ENCODE data around the gene ACTL7B.
"Not testable (repeated sequence)": the region's sequence is repeated elsewhere in the genome, so short reads cannot be mapped to it uniquely, and the experiment has no call there.

The ACTL7B gene

GRCh38 chr9:108845947-108846346, 9.8 kb downstream of the ACTL7B start:
- DNase-seq (ENCODE audit: low read depth in 1 of 2, low spot score in 1 of 2) = no peak

DNA sequence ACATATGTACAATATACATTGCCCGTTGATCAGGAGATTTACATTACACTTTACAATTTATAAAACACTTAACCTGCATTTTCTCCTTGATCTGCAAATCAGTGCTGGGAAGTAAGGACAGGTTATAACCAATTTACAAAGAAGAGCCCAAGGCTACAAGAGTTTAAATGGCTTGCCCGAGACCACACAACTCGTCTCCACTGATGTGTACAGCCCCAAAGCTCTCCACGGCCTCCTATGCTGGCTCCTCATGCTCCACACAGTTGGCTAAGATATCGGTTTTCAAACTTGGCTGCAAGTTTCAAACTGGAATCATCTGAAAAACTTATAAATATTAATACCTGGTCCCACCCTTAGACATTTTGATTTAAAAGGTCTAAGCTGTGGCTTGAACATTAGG, 10.3 kb downstream of the ACTL7B start:
- DNase-seq (ENCODE audit: low read depth in 1 of 2, low spot score in 1 of 2) = no peak

DNA sequence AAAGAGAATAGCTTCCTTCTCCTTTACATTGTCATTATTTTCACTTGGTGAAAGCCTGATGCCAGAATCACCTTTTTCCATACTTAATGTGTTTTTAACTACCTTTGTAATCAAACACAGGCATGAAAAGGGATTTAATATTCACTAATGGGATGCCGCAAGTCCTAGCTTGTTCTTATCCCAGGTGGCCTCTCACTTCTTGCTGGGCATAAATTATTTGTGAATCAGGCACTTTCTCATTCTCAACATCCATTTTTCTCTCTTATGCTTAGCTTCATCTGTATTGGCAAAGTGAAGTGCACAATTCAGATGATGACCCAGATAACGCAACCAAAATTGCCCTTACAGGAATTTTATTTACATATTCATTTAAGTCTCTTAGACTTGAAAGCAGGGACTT, 10.9 kb downstream of the ACTL7B start:
- no peak for DNase-seq (ENCODE audit: low read depth in 1 of 2, low spot score in 1 of 2)

- no peak for DNase-seq (ENCODE audit: low read depth in 1 of 2, low spot score in 1 of 2)
Measured at GRCh38 chr9:108844391-108844790, 11.4 kb downstream of the ACTL7B start.

- DNase-seq (ENCODE audit: low read depth in 1 of 2, low spot score in 1 of 2) = no peak
Measured at GRCh38 chr9:108842610-108843295, 13.0 kb downstream of the ACTL7B start.

GRCh38 chr9:108839561-108839960, 16.2 kb downstream of the ACTL7B start:
- not testable (repeated sequence) for DNase-seq (ENCODE audit: low read depth in 1 of 2, low spot score in 1 of 2)

DNA sequence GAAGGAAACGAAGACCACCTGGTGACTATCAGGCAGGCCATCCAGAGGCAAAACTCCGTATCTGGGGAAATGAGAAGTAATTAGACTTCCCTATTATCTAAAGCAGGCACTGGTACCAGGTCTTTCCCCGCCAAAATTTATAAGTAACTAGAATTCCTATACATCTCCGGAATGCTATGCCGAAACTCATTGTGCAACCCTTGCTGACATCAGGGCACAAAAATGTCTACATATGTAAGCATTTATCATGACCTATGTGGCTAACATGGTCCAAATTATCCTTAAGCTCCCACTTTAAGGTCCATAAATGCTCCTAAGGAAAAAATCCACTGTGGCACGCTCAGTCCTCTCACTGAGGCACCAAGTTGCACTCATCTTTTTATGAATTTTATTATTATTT, 17.8 kb downstream of the ACTL7B start:
- DNase-seq (ENCODE audit: low read depth in 1 of 2, low spot score in 1 of 2) = no peak

GRCh38 chr9:108837530-108837929, 18.3 kb downstream of the ACTL7B start:
- DNase-seq (ENCODE audit: low read depth in 1 of 2, low spot score in 1 of 2) = no peak

DNA sequence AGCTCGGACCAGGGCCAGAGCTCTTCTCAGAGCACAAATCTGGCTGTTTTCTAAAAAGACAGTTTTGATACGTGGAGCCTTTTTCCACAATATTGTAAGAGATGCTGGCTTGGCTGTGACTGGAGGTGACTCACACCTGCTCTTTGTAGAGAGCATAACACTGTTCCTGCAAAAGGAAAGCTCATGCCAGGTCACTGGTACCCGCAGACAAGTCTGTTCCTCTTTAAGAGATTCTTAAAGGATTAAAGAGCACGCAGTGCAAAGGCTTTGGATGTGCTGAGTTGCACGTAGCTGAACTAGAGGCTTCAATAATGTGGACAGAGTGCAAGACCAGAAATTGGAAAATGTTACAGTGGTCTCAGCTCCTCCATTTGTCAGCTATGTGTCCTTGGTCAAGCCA, 19.0 kb downstream of the ACTL7B start:
- DNase-seq (ENCODE audit: low read depth in 1 of 2, low spot score in 1 of 2) = no peak

- no peak for DNase-seq (ENCODE audit: low read depth in 1 of 2, low spot score in 1 of 2)
Measured at GRCh38 chr9:108836319-108836718, 19.5 kb downstream of the ACTL7B start.

- no peak for DNase-seq (ENCODE audit: low read depth in 1 of 2, low spot score in 1 of 2)
Measured at GRCh38 chr9:108835831-108836230, 20.0 kb downstream of the ACTL7B start.

GRCh38 chr9:108834959-108835665, 20.7 kb downstream of the ACTL7B start:
- no peak for DNase-seq (ENCODE audit: low read depth in 1 of 2, low spot score in 1 of 2)

- DNase-seq (ENCODE audit: low read depth in 1 of 2, low spot score in 1 of 2) = no peak
Measured at GRCh38 chr9:108832179-108832500, 23.6 kb downstream of the ACTL7B start.

DNA sequence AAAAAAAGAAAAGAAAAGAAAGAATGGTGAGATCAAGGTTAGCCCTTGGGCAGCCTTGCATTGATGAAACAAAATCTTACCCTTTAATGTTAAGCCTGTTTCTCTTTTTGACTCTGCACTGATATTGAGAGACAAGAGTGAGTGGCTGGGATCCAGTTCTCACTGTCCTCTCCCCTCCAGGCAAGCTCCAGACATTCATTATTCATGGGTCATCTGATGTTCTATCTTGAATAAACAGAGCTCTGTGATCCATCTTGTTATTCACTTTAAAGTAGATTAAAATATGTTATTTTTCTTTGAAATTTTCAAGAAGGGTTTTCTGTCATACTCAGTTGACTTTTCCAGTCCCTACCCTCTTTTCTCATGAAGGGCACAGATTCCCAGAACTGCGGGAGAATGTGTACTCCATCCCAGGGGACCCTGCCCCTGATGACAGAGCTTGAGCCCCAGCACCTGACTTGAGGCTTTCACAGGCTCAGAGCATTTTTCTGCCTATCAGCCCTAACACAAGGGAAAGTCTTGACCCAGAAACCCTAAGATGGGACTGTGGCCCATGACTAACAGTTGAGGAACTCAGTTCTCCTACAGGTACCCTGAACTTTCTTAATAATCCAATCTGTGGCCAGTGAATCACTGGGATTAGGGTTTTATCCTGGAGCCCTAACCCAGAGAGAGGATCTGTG, 24.1 kb downstream of the ACTL7B start:
- DNase-seq (ENCODE audit: low read depth in 1 of 2, low spot score in 1 of 2) = no peak

DNA sequence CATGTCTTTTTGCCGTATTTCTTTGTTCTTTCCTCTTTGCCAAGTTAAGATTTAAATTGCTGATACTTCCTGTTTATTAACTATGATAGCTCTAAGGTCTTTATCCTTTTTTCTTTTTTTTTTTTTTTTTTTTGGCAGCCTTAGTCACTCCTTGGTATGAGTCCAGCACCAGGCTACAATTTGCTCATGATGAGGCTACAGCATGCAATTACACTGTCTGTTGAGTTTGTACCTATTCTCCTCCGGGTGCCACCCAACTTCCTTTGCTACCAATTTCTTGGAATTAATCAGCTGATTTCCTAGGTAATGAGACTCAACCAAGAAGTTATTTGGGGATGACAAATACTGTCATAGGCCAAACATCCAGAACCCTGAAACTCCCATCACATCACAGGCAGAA, 25.5 kb downstream of the ACTL7B start:
- no peak for DNase-seq (ENCODE audit: low read depth in 1 of 2, low spot score in 1 of 2)

GRCh38 chr9:108823829-108824228, 32.0 kb downstream of the ACTL7B start:
- no peak for DNase-seq (ENCODE audit: low read depth in 1 of 2, low spot score in 1 of 2)

- DNase-seq (ENCODE audit: low read depth in 1 of 2, low spot score in 1 of 2) = no peak
Measured at GRCh38 chr9:108816037-108816436, 39.7 kb downstream of the ACTL7B start.

GRCh38 chr9:108815156-108815555, 40.6 kb downstream of the ACTL7B start:
- no peak for DNase-seq (ENCODE audit: low read depth in 1 of 2, low spot score in 1 of 2)

DNA sequence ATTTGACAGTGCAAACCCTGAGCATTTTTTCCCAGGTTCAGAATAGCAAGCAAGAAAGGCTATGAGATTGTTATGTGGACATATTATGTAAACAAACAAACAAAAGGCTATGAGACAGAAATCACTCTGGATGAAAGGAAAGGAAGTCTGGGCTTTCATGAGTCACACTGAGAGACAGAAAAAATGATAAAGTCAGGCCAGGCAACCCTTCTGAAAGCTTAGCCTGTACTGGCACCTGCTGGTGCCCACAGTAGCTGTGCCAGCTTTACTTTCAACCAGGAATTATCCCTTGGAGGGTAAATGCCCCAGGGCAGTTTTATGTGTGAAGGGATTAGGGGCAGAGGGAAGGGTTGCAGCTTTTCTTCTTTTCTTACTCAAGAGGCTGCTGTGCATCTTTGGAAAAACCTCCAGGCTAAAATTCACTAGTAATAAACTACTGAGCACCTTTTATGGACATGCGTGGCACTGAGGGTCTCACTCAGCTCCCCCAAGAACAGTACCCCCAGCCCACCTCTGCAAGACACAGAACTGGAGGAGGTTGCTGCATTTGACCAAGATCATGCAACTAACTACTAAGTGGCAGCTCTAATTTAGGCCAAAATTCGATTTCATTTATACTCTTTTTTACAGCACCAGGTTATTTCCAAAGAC, 41.7 kb downstream of the ACTL7B start:
- no peak for DNase-seq (ENCODE audit: low read depth in 1 of 2, low spot score in 1 of 2)

GRCh38 chr9:108812396-108813025, 43.3 kb downstream of the ACTL7B start:
- DNase-seq (ENCODE audit: low read depth in 1 of 2, low spot score in 1 of 2) = no peak

- DNase-seq (ENCODE audit: low read depth in 1 of 2, low spot score in 1 of 2) = no peak
Measured at GRCh38 chr9:108811944-108812343, 43.8 kb downstream of the ACTL7B start.

DNA sequence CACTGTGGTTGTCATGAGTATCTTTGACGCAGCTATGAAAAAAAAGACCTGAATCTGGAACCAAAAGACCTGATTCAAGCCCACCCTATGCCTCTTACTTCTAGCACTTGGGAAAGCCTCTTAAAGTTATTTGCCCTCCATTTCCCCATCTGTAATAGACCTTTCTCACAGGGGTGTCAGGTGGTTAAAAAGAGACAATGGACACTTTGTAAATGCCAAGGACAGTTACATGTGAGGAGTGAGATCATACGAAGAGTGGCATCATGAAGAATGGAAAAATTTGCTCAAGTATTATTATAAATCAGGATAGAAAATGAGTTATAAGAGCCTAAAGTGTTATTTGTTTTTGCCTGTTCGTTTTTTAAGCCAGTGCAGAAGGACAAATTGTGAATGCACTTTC, 46.5 kb downstream of the ACTL7B start:
- DNase-seq (ENCODE audit: low read depth in 1 of 2, low spot score in 1 of 2) = no peak
